CD4-positive, alpha-beta T cell treated with Interleukin-12 subunit alpha and Interleukin-12 subunit beta, for 1 hour (primary cell): ENCODE results near the gene ADGRG1.

Source experiments
- DNase-seq: peaks from one replicate; pipeline ENCODE4 v3.0.0-alpha.2; 2020

ADGRG1 gene

DNA sequence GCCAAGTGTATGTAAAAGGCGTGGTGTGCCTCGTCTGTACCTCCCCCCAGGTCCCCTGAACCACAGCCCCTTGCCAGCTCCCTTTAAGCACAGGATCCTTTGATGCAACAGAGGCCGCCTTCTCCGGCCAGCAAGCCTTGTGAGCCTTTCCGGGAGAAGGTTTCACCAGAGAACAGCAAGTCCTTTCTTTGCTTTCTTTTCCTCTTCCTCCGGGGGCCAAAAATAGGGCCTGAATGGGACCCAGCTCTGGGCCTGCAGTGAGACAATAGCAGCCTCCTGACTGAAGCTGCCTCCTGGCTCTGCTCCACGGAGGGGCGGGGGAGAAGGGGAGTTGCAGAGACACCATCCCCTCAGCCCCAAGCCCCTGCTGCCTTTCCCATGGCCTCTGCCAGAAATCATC is 9.0 kb downstream of the ADGRG1 start:
- DNase-seq, result no peak

DNA sequence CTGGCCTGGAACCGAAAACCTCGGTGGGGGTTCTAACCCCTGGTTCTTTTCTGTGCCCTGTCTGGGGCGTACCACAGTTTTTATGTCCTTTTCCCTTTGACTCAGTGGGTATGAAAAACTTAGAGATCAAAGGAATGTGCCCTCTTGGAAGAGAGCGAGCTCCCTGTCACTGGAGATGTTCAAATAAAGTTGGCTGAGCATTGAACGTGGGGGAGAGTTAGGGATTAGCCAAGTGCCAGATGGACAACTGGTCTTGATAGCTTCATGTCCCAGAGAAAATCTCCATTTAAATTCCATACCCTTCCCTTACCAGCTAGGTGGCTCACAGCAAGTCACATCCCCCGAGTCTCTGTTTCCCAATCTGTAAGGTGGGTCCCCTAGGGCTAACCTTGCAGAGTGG is 9.5 kb downstream of the ADGRG1 start:
- no peak for DNase-seq

DNA sequence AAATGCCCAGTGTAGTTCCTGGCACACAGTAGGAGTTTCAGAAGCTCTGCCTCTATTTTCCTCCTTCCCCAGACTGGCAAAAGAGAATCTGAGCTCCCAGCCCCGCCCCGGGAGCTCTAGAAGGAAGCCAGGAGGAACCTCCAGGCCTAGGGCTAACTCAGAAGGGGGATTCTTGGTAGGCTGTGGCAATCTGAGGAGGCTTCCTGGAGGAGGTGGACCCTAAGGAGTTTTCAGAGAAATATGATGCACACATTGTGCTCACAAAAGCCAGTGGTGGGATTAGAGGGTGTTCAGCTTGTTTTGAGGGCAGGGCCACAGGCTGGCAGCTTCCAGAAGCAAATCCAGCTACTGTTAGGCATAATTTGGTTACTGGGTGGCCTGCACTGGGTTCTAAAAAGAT is 10.0 kb downstream of the ADGRG1 start:
- DNase-seq, result no peak

DNA sequence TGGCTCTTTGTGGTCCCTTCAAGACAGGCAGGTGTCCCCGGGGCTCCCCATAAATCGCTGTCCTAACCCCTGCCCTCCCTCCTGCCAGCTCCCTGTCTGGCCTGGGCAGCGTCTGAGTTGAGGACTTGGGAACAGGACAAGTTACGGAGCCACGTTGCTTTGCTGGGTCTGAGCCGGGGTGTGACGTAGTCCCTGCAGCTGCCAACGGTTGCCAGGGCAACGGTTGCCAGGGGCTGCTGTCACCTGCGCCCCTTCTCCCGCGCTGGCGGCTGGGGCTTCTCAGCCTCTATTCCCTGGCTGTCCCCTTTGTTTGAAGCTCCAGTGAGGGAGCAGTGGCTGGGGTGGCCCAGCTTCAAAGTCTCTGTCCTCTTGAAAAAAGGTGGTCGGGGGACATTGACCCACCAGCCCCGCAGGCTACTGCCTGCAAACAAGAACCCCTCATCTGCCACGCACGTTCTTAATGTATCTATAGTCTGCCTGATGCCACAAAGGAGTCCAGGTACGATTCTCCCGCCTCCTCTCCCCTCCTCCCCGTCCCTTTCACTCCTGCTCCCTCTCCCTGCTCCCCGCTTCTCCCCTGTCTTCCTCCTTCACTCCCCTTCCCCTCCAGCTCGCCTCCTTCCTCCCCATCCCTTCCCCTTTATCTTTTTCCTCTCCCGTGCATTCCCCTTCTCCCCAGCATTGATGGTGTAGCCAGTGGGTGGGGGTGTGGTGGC is 10.9 kb downstream of the ADGRG1 start:
- no peak for DNase-seq

DNA sequence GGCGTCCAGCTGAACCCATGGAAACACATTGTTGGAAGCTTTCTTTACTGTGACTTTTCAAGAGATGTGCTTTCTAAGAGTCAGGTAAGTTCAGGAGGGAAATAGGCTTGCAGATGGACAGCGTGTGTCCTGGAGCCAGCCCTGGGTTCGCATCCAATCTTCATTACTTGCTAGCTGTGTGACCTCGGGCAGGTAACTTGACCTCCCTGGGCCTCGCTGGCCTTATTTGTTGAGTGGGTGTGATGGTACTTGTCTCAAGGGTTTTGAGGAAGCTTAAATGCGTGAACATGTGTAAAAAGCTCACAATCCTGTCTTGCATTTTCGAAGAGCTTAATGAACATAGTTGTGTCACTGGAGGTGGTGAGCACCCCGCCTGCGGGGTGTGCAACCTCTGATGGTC is 11.8 kb downstream of the ADGRG1 start:
- no peak for DNase-seq

DNA sequence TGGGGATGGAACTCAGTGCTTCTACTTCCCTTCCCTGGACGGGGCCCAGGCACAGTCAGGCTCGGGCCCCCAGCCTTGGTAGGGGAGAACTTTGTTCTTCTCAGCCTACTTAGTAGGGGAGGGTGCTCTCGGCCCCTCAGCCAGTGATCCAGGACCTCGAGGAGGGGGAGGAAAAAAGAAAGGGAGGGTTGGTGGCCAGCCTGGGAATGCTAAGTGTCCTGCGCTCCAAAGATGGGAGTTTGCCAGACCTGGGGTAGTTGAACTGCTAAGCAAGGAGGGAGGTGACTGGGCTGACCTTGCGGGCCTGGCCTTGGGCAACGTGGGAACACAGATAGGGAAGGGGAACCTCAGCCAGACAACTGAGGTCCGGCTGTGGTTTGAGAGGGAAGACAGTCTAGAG is 12.2 kb downstream of the ADGRG1 start:
- DNase-seq, result no peak

DNA sequence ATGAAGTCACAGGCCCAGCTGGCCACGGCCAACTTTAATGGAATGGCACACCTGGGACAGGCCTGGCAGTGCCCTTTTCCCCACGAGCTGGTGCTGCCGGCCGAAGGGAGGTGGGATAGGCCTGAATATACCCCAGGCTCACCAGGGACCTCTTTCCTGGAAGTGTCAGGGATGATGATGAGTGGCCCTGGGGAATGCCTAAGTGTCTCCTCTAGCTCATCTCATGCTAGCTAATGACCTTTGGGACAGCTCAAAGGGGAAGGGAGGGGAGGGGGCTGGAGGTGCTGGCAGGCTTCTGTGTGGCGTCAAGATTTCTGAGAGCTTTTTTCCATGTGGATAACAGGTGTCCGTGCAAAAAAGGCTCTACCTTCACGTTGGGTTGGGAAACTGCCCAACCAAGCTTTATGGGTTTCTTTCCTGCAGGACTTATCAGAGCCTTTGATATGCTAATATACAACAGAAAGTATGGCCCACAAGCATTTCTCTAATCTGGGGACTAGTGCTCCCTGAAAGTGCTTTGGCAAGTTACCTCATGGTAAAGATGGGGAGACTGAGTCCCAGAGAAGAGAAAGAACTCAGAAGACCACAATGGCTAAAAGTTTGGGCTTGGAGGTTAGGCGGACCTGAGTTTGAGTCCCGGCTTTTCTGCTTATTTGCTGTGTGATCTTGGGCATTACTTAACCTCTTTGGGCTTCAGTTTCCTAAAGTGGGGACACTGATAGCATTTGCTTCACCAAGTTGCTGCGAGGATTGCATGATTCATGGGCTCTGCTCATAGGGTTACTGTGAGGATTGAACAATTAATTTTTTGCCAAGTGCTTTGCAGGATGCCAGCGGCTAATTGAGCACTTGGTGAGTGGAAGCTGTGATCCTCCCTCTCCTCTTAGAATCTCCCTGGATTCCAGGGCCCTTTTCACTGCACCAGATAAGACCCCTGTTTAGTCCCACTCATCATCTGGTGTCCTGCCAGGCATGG is 14.0 kb downstream of the ADGRG1 start:
- DNase-seq, result no peak

DNA sequence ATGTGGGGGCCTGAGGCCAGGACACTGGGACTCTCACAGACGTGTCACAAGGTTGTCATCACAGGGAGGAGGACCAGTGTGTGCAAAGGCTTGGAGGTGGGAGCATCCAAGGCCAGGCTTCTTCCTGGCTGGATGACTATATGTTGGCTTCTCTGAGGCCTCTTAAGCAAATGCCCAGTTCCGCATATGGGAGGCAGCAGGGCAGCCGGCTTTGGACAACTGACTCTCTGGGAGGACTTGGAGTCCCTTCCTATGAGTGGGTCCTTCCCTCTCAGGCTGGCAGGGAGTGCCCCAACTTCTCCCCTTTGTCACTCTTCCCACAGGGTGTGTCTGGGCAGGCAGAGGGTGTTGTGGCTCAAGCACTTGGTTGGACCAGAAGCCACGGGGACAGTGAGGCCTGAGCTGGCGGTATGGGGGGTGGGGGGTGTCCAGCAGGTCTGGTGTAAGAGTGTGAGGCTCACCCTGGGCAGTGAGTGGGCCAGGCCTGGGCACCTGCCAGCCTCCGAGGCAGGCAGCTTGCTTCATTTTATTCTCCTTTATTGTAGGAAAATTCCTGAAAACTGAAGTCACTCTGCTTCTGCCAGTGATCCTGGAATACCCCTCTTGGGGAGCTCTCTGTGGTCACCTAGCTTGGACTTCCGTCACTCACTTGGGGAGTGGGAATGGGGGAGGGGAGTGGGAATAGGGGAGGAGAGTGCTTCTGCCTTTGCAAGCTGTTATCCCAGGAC is 14.9 kb downstream of the ADGRG1 start:
- DNase-seq, result no peak

DNA sequence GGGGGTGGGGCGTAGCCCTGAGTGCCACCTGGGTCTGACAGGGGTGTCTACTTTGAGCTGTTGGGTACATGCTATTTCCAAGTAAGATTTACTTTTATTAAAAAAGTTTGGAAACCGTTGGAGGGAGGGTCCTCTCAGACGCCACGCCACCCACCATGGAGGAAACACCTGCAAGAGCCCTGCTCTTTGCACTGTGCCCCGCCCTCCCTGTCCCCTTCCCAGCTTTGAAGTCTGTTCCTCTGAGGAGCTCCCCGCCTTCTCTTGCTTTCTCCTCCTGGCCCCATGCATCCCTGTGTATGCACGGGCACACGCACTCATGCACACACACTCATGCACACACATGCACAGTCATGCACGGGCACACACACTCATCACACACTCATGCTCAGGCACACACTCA is 15.5 kb downstream of the ADGRG1 start:
- DNase-seq, result no peak

DNA sequence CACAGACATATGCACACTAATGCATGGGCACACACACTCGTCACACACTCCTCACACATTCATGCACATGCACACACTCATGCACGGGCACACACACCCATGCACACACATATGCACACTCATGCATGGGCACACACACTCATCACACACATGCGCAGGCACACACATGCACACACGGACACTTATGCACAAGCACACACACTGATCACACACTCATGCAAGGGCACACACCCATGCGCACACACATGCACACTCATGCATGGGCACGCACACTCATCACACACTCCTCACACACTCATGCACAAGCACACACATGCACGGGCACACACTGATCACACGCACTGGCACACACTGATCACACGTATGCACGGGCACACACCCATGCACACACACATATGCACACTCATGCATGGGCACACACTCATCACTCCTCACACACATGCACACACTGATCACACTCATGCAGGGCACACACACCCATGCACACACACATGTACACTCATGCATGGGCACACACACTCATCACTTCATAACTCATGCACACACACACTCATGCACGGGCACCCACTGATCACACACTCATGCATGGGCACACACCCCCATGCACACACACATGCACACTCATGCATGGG is 16.1 kb downstream of the ADGRG1 start:
- no peak for DNase-seq

DNA sequence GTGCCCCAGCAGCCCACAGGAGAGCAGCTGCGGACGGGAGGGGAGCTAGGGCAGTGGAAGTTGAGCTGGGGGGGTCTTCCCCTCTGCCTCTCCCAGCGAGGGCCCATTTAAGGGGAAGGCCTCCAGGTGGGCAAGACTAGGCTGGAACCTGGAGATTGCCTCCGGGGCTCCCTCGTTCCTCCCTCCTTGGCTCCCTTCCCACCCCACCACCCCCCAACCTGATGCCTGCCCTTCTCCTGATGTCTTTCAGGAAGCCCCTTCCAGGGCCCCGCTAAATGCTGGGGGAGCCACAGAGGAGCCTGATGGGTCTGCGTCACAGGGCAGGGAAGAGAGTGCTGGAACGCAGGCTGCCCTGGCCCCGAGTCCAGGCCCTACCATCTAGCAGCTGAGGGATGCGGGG is 16.7 kb downstream of the ADGRG1 start:
- no peak for DNase-seq

DNA sequence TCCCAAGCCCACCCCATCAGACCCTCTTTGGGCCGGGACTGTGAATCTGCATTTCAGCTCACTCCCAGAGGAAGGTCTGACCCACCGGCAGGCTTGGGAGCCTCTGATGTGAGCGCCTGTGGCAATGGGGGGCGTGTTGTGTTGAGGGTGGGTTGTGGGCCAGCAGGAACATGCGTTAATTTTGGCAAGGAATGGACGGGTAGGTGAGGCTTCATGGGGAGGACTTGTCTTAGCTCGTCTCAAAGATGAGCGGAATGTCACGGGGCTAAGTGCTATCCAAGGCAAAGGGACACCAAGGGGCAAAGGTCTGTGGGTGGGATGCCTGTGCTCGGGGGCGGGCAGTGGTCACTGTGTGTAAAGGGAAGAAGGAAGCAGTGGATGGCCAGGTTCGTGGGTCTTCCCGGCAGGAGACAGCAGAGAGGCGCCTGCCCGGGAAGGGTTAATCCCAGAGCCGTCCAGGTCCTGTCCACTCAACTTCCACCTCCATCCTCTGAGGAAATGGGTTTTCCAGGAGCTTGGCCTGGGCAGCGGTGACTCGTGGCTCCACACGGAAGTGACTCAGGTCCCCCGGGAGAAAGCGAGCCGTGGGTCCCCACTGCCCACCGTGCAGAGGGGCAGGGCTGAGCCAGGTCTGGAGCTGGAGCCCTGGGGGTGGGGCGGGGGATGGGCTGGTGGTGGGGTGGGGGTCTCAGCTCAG is 17.4 kb downstream of the ADGRG1 start:
- no peak for DNase-seq

DNA sequence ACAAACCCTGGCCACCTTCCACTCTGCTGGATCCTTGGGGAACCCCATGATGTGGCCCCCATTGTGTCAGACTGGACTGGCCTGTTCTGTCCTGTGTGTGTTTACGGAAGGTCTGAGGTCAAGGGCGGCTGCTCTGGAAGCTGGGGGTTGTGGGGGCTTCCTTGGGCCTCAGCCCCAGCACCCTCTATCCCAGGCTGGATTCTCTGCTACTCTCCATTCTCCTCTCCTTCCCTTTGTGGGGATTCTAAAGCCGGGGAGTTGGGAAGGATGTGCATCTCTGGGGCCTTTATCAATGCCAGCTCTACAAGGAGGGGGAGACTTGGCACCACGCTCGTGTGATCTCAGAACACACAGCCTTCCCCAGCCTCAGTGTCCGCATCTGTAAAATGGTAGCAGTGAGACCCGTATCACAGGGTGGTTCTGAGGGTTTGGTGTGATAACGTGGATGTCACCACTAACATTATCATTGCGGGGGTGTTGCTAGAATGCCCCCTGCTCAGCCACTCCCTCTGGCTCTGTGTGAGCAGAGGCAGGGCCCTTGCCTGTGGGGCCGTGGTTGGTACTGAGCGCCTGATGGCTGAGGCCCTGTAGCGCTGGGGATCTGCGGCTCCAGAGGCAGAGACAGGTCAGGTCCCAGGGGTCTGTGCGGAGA is 18.1 kb downstream of the ADGRG1 start:
- peak; percentile 50 for DNase-seq

DNA sequence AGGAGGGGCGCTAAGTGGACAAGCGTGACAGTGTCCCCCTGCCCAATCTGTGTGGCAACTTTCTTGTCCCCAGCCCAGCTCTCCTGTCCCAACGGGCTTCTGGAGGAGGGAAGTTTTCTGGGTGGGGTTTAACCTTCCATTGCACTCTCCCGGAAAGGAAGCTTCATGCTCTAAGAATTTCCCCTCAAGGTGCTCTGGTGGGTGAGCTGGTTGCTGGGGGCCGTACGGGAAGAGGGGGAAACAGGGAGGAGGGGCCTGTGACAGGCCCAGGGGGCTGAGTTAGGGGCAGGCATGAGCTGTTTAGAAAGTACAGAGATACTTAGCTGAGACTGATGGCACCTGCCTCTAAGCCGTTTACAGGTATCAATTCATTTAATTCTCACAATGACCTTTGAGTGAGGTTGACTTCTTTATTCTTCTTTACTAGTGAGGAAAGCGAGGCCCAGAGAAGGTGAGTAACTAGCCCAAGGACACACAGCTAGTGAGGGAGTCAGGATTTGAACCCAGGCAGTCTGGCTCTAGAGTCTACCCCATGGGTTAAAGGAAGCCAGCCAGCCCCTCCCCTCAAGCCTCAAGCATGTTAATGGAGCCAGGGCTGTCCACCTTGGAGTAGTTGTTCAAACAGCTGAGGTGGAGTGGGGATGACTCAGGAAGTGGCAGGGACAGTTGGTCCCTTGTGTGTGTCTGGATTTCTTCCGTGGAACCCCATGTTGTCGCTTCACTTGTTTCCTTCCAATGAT is 18.9 kb downstream of the ADGRG1 start:
- DNase-seq, result no peak

DNA sequence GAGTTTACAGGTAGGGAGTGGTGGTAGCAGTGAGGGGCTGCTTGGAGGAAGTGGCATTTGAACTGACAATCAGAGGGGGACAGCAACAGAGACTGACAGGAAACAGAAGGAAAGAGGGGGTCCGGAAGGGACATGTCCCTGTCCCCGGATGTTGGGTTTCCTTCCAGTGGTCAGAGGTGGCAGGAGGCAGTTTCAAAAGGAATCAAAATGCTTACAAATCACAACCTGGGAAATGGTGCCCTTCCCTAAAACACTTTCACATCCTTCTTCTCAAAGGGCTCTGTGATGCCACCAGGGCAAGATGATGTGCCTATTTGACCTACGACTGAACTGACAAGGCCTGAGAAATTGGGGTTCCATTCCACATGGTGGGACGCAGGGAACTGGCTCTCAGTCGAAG is 19.7 kb downstream of the ADGRG1 start:
- no peak for DNase-seq

DNA sequence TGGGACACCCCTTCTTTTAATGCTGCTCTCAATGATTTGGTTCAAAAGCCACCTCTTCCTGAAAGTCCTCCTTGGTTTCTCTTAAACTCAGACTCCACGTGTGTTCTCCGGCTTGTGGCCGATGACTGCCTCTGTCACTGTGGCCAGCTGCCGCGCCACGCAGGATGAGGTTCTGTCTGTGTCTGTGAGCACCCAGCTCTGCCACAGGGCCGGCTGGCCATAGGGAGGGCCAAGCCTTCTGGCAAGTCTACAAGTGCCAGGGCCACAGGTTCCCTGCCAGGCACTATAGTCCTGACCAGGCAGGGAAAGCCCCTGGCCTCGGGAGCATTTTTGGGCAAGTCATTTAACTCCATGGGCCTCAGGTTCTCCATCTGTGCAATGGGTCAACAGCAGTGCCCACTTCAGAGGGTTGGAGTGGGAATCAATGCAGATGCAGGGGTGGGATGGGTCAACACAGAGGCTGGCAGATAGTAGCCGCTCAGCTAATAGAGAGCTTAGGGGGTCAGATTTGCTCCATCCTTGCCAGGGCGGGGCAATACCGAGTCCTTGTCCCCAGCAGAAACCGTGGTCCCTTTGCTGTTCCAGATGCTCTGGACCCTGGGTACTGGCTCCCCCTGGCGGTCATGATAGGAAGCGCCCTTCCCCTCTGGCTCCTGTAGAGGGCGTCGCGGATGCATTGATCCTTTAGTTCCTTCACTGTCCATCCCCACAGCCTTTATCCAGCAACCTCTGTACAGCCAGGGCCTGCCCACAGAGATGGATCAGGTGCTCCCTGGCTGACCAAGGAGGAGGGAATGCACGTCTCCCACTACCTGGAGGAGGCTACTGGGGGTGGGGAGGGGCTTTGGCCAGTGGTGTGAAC is 20.4 kb downstream of the ADGRG1 start:
- DNase-seq, result peak; percentile 87

DNA sequence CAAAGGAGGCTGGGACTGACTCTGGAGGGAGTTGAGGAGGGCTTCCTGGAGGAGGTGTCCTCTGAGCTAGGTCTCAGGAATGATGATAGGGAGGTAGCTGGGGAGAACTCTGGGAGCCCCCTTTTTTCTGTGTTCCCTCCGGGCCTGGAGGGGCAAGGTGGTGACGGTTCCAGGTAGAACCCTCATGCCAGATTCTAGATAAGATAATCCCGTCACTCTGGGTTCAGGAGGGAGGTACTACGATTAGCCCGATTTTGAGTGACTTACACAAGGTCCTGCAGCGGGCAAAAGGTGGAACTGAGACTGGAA is 21.0 kb downstream of the ADGRG1 start:
- DNase-seq, result no peak

DNA sequence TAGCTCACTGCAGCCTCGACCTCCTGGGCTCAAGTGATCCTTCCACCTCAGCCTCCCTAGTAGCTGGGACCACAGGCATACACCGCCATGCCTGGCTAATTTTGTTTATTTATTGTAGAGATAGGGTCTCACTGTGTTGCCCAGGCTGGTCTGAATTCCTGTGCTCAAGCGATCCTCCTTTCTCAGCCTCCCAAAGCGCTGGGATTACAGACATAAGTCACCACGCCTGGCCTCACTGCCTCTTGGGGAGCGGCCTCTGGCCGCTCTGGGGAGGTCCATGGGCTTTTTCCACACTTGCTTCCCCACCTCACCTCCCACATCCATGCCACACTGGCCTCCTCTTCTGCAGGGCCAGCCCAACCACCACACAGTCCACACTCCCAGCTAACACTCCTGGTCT is 21.4 kb downstream of the ADGRG1 start:
- no peak for DNase-seq

DNA sequence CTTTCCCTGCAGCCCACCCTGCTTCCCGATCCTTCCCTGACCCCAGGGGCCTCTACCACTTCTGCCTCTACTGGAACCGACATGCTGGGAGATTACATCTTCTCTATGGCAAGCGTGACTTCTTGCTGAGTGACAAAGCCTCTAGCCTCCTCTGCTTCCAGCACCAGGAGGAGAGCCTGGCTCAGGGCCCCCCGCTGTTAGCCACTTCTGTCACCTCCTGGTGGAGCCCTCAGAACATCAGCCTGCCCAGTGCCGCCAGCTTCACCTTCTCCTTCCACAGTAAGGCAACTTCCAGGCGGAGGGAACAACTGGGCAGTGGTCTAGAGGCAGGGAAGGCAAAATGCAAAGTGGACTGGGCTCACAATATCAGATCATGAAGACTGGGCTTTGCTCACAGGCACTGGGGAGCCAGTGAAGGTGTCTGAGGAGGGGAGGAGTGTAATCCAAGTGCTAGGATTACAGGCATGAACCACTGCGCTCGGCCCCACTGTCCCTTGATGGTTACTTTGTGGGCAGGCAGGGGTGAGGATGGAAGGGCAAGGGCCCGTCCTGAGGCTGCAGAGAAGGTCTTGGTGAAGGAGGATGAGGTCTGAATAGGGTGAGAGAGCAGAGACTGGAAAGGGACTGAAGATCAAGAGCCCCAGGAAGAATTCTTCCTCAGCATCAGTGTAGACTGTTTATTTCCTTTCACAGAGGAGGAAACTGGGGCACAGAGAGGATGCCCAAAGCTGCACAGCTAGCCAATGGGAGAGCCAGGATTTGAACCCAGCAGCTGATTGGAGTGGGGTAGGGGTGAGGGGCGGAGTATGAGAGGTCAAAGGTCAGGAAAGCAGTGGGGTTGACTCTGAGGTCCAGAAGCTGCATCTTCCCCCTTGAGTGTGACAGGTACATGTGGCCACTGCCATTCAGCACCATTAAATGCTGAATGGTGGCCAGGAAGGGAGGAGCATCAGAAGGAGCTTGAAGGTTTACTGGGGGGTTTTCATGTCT is 23.2 kb downstream of the ADGRG1 start:
- DNase-seq, result peak; percentile 47
